Esophagus muscularis mucosa (tissue), 3 donors: ENCODE measurements around the gene ROBO1.

Source experiments
- CTCF ChIP-seq, 3 experiments: fragments of 200-600 bp in 2 of 3; fragments of 450-650 bp in 1 of 3; sonication (generic) in 2 of 3; IDR thresholded peaks; one replicate each; pipeline ENCODE4 v1.5.1; 2017 to 2019; ENCODE audit warnings: antibody characterized with exemption in 3 of 3, mild to moderate bottlenecking in 2 of 3, moderate library complexity in 1 of 3
- POLR2A ChIP-seq: fragments of 450-650 bp; IDR thresholded peaks from one replicate; pipeline ENCODE4 v1.6.1; 2017; ENCODE audit warnings: antibody characterized with exemption, moderate library complexity, mild to moderate bottlenecking, low read depth
- POLR2AphosphoS5 ChIP-seq, 2 donors: sonication (generic); formaldehyde crosslinking; IDR thresholded peaks; one replicate each; pipeline ENCODE4 v1.6.1; 2017; ENCODE audit warnings: antibody characterized with exemption in 2 of 2

GRCh38 chr3:79672731-79673130 is 95.1 kb downstream of the ROBO1 start:
- TF ChIP-seq CTCF (IDR thresholded peaks at IDR 0.05) (no peak), POLR2AphosphoS5 (IDR thresholded peaks at IDR 0.05) (no peak), POLR2A (no peak)
